ENCODE measurements around the gene GATAD2A. TPM values are rescaled to one million over a fixed set of nuclear protein-coding genes. Genes with fewer than 3 reads are reported as not detected.

GATAD2A gene
- total and polyA plus RNA-seq, 7 donors, result 18.5 to 138 (median 30.2) TPM

DNA sequence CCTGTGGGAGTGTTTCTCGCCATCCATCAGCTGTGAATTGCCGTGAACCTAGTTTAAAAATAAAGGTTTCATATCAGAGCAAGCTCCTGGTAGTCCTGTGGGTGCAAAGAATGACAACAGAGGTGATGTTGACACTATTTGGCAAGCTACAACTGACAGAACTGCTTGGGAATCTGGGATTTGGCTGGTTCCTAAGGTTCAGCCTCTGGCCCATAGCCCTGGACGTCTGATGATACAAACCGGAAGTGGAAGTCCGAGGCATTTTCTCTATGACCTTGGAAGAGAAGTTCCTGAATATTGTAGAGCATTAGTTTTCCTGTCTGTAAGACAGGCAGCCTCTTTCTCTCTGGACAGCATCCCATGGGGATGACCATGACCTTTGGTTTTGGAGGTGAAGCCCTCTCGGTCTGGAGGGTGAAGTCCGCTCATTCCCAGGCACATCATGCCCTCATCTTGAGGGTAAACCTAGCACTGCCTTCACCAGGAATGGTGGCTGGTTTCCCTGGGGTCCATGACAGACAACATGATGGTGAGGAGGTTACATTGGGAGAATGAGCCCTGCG is 29.1 kb downstream of the GATAD2A start:
- intact Hi-C loops (cut with DNase I), result no loop called here
- peak overlapping the region in 1 of 4 donors; percentile 25 for H3K27ac ChIP-seq
- 82 to 86% methylated on average over 8 of the region's 8 CpGs for WGBS, 2 donors
- H3K9me3 ChIP-seq, result no peaks in the 10 kb centered on the region
- no peak overlapping the region for H3K4me3 ChIP-seq
- no peaks in the 10 kb centered on the region for H3K27me3 ChIP-seq
- TF ChIP-seq POLR2AphosphoS5 (IDR thresholded peaks at IDR 0.05), result no peak
- no peak for TF ChIP-seq POLR2A (IDR thresholded peaks at IDR 0.05)
- TF ChIP-seq, protein P1, sequence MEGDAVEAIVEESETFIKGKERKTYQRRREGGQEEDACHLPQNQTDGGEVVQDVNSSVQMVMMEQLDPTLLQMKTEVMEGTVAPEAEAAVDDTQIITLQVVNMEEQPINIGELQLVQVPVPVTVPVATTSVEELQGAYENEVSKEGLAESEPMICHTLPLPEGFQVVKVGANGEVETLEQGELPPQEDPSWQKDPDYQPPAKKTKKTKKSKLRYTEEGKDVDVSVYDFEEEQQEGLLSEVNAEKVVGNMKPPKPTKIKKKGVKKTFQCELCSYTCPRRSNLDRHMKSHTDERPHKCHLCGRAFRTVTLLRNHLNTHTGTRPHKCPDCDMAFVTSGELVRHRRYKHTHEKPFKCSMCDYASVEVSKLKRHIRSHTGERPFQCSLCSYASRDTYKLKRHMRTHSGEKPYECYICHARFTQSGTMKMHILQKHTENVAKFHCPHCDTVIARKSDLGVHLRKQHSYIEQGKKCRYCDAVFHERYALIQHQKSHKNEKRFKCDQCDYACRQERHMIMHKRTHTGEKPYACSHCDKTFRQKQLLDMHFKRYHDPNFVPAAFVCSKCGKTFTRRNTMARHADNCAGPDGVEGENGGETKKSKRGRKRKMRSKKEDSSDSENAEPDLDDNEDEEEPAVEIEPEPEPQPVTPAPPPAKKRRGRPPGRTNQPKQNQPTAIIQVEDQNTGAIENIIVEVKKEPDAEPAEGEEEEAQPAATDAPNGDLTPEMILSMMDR (IDR thresholded peaks at IDR 0.05), result no peak
- TF ChIP-seq EP300 (IDR thresholded peaks at IDR 0.05), result no peak
- H3K4me1 ChIP-seq, result peaks cover 0 to 29% (median 17%) of the 10 kb centered on the region in 4 donors
- no peaks in the 10 kb centered on the region for H3K36me3 ChIP-seq
- DNase-seq, result peak; percentile 82

DNA sequence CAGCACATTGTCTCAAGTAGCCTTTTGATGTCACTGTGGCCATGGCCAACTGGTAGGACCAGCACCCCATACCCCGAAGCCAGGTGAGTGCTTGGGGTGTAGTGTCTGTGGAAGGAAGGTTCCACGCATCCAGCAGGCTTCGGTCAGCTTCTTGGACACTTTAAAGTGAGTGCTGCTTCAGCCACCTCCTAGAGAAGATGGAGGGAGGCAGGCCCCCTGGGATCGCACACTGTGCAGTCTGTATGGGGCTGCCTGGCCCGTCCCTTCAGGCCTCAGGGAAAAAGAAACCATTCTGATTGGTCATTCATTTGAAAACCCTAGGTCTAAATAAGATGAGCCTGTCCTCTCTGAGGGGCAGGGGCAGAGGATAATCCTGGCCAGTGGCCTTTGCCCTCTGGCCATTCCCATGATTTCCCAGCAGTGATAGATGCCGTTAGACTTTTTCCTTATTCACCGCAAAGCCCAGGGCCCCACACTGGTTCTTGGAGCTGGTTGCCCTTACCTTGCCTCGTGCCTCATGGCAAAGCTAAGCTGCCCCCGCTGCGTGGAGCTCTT is 30.7 kb downstream of the GATAD2A start:
- 91 to 93% methylated on average over 10 of the region's 10 CpGs for WGBS, 2 donors

DNA sequence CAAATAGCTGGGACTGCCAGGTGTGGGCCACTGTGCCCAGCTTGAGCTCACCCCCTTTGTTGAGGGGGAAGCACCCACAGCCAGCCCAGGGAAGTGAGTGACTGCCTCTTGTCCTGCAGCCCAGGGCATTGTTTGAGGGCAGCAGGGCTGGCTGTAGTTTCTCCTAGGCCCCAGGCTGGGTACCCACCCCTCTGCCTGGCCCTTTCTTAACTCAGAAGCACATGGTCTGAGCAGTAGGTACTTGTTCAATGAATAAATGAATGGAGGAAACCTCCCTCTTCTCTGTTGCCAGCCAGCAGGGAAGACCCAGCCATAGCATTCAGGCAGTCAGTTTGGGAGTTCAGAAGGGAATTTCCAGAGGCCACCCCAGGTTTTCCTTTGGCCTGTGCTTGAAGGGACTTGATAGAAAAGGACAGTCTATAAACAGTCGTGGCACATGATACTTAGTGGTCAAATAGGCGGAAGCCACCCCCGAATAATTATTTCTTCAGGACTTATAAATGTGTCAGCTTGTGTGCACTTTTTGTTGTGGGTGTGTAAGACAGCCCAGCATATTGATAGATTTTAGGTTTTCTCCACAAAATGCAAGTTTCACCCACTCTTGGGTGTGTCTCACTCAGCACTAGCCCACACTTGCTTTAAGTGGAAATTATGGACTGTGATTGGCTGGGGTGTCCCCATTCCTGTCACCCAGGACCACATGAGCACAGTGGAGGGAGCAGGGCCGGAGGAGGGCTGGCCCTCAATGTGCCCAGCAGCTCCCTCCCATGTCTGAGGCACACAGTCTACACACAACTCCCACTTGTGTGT is 33.1 kb downstream of the GATAD2A start:
- Histone ChIP-seq H3K4me3 (no peak overlapping the region), H3K27me3 (no peaks in the 10 kb centered on the region), H3K27ac (no peak overlapping the region), H3K9me3 (no peaks in the 10 kb centered on the region), H3K36me3 (no peaks in the 10 kb centered on the region), H3K4me1 (peaks cover 0 to 21% (median 14%) of the 10 kb centered on the region in 4 donors)
- intact Hi-C loops (cut with DNase I), result no loop called here
- TF ChIP-seq POLR2A (IDR thresholded peaks at IDR 0.05) (no peak), POLR2AphosphoS5 (IDR thresholded peaks at IDR 0.05) (no peak), EP300 (IDR thresholded peaks at IDR 0.05) (no peak)
- TF ChIP-seq, protein P1 (IDR thresholded peaks at IDR 0.05), result no peak
- DNase-seq, result no peak
- WGBS, 2 donors, result 79 to 84% methylated on average over 4 of the region's 4 CpGs

More for the DNA sequence above, 30.7 kb downstream of the GATAD2A start:
- no peak for DNase-seq
- intact Hi-C loops (cut with DNase I), result no loop called here
- peaks cover 0 to 29% (median 14%) of the 10 kb centered on the region in 4 donors for H3K4me1 ChIP-seq
- H3K4me3 ChIP-seq, result no peak overlapping the region
- no peaks in the 10 kb centered on the region for H3K27me3 ChIP-seq
- H3K36me3 ChIP-seq, result no peaks in the 10 kb centered on the region
- no peaks in the 10 kb centered on the region for H3K9me3 ChIP-seq
- TF ChIP-seq, protein P1 (IDR thresholded peaks at IDR 0.05), result no peak
- TF ChIP-seq EP300 (IDR thresholded peaks at IDR 0.05) (no peak), POLR2A (IDR thresholded peaks at IDR 0.05) (no peak), POLR2AphosphoS5 (IDR thresholded peaks at IDR 0.05) (no peak)
- no peak overlapping the region for H3K27ac ChIP-seq

DNA sequence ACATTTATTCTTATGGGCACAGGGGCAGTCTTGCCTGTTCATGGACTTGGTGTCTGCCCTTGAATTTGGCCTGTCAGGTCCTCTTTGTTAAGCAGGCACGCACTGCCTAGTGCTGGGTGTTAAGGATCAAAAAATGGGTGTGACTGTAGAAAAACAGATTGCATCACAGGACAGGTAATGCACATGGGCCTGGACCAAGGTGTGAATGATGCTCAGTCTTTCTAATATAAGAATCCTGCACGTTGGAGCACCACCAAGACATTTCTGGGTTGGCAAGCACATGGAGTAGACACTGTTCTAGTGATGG is 33.7 kb downstream of the GATAD2A start:
- Histone ChIP-seq H3K27ac (no peak overlapping the region), H3K9me3 (no peaks in the 10 kb centered on the region), H3K27me3 (no peaks in the 10 kb centered on the region), H3K4me3 (no peak overlapping the region), H3K4me1 (peaks cover 0 to 15% (median 8%) of the 10 kb centered on the region in 4 donors), H3K36me3 (no peaks in the 10 kb centered on the region)
- WGBS, 2 donors, result 71 to 87% methylated on average over 2 of the region's 2 CpGs
- TF ChIP-seq POLR2A (IDR thresholded peaks at IDR 0.05) (no peak), EP300 (IDR thresholded peaks at IDR 0.05) (no peak), POLR2AphosphoS5 (IDR thresholded peaks at IDR 0.05) (no peak)
- TF ChIP-seq, protein P1 (IDR thresholded peaks at IDR 0.05), result no peak
- DNase-seq, result no peak
- intact Hi-C loops (cut with DNase I), result no loop called here

All from sigmoid colon (tissue), 7 donors.